Prostate gland (tissue), 2 donors: ENCODE data around the gene PDCD10. TPM values are rescaled to one million over a fixed set of nuclear protein-coding genes. Genes with fewer than 3 reads are reported as not detected.

ENCODE experiments used
- DNase-seq: peaks from one replicate; pipeline ENCODE4 v3.0.0-alpha.2; 2019; ENCODE audit warnings: low spot score
- H3K27ac ChIP-seq, 2 donors: fragments of 200-600 bp; sonication (generic); 2 replicates each; pipeline ENCODE4 v1.5.1; 2017 to 2019
- H3K27me3 ChIP-seq: fragments of 200-600 bp; sonication (generic); replicated peaks from 2 replicates; pipeline ENCODE4 v1.5.1; 2019; ENCODE audit not compliant: insufficient read depth
- H3K36me3 ChIP-seq, 2 donors: fragments of 200-600 bp; sonication (generic); 1 replicate in 1 of 2; 2 replicates in 1 of 2; pipeline versions ENCODE4 v1.5.1 to v1.8.1; 2017 to 2019
- H3K4me1 ChIP-seq: fragments of 200-600 bp; sonication (generic); replicated peaks from 2 replicates; pipeline ENCODE4 v1.5.1; 2019
- H3K4me3 ChIP-seq, 2 donors: fragments of 200-600 bp; sonication (generic); 2 replicates each; pipeline ENCODE4 v1.5.1; 2017 to 2019
- H3K9me3 ChIP-seq: fragments of 200-600 bp; sonication (generic); 2 replicates; pipeline ENCODE4 v1.5.1; 2017
- POLR2A ChIP-seq: fragments of 450-650 bp; IDR thresholded peaks from one replicate; pipeline ENCODE4 v1.6.1; 2016; ENCODE audit warnings: antibody characterized with exemption, mild to moderate bottlenecking
- POLR2AphosphoS5 ChIP-seq: sonication (generic); formaldehyde crosslinking; IDR thresholded peaks from one replicate; pipeline ENCODE4 v1.6.1; 2017; ENCODE audit warnings: antibody characterized with exemption
- WGBS: methylation state at CpG from one replicate; pipeline ENCODE4 v1.1.5; 2018; 5-methylcytosine and 5-hydroxymethylcytosine counted together
- intact Hi-C: fragments of 100-400 bp; cut with DNase I; formaldehyde crosslinking; loops from one replicate; pipeline ENCODE4 v1.14.2; 2022
- total RNA-seq, 2 donors: library from RNA; depleted of rRNA; stranded (reverse); fragments of >200 nt; gene quantifications; one replicate each; pipeline ENCODE4 v1.1.0, GENCODE V29; 2016
- TF ChIP-seq, protein P1 (sequence below), 4 experiments: fragments of 200-600 bp in 2 of 4; fragments of 450-650 bp in 2 of 4; sonication (generic) in 2 of 4; IDR thresholded peaks; 1 replicate in 3 of 4; 2 replicates in 1 of 4; pipeline ENCODE4 v1.5.1; 2016 to 2019; ENCODE audit warnings: antibody characterized with exemption in 4 of 4, mild to moderate bottlenecking in 2 of 4, moderate library complexity in 2 of 4

The PDCD10 gene
- total RNA-seq: 10 to 100 TPM; 50.3 to 58.1 TPM

DNA sequence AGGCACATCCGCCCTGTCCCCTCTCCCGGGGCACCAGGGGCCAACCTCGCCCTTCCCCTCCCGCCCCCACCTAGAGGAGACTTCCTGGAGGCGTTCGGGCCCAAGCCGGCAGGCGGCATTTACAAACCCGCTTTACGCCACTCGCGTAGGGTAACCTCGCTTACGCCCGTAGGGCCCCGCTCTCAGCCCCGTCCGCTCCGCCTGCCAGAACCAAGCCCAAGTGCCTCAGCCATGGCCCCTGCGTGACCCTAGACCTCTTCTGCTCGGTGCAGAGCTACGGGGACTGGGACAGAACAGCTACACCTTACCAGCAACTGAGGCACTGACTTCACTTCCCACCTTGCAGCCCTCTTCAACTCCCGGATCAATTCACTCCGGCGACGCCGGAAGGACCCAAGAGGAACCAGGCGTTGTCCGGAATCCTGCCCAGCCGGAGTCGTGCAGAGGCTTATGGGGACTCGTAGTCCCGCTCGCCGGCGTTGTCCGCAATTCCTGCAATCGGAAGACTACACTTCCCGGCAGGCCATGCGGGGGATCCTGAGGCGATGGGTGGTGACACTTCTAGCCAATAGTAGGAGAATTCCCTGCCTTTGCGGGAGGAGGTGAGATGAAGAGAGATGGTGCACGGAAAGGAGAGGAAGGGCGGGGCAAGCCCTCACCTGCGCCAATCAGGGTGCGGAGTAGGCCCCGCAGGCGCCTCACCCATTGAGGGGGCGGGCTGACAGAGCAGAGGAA is at the start of gene PDCD10:
Gene PDCD10 (minus strand): TSS at position 395 of the 735 bp plus-strand sequence. CDS start 14,735 bp downstream, outside the sequence.
- no peaks in the 10 kb centered on the region for H3K9me3 ChIP-seq
- peak; percentile 75 for TF ChIP-seq POLR2A
- peak; percentile 97 for TF ChIP-seq POLR2AphosphoS5
- TF ChIP-seq, protein P1, sequence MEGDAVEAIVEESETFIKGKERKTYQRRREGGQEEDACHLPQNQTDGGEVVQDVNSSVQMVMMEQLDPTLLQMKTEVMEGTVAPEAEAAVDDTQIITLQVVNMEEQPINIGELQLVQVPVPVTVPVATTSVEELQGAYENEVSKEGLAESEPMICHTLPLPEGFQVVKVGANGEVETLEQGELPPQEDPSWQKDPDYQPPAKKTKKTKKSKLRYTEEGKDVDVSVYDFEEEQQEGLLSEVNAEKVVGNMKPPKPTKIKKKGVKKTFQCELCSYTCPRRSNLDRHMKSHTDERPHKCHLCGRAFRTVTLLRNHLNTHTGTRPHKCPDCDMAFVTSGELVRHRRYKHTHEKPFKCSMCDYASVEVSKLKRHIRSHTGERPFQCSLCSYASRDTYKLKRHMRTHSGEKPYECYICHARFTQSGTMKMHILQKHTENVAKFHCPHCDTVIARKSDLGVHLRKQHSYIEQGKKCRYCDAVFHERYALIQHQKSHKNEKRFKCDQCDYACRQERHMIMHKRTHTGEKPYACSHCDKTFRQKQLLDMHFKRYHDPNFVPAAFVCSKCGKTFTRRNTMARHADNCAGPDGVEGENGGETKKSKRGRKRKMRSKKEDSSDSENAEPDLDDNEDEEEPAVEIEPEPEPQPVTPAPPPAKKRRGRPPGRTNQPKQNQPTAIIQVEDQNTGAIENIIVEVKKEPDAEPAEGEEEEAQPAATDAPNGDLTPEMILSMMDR (IDR thresholded peaks at IDR 0.05): no peak
- under 1% methylated on average over 48 of the region's 49 CpGs for WGBS
- H3K27me3 ChIP-seq: no peaks in the 10 kb centered on the region
- H3K4me3 ChIP-seq: peak within 1 kb of the TSS; percentile 54 to 66
- H3K36me3 ChIP-seq: no peaks in the 10 kb centered on the region
- peak; percentile 99 for DNase-seq
- peak within 1 kb of the TSS; percentile 77 to 82 for H3K27ac ChIP-seq
- intact Hi-C loops: no loop called here
- H3K4me1 ChIP-seq: no peaks in the 10 kb centered on the region

DNA sequence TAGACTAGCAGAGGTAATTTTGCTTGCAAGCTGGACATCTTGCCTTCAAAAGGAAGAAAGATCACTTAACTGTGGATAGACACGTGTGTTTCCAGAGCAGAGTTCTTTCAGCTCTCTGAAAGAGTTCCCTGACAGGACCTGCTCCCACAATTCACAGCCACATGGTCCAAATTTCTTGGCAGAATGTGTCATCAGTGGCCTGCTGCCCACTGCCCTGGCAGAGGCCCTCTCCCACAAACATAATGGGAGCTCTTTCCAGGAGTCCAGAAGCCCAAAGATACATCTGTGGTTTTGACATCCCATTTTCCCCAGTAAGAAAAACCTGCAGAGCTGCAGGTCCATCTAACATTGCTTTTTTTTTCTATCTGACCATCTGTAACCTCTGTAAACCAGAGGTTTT is 49.1 kb upstream of the PDCD10 start:
- Histone ChIP-seq H3K36me3 (no peaks in the 10 kb centered on the region), H3K4me3 (no peak overlapping the region), H3K27me3 (no peaks in the 10 kb centered on the region), H3K27ac (no peak overlapping the region), H3K9me3 (no peaks in the 10 kb centered on the region), H3K4me1 (no peaks in the 10 kb centered on the region)
- DNase-seq: no peak
- TF ChIP-seq POLR2AphosphoS5: no peak
- no peak for TF ChIP-seq POLR2A
- intact Hi-C loops: no loop called here
- WGBS: 48% methylated on average over 1 of the region's 1 CpG

DNA sequence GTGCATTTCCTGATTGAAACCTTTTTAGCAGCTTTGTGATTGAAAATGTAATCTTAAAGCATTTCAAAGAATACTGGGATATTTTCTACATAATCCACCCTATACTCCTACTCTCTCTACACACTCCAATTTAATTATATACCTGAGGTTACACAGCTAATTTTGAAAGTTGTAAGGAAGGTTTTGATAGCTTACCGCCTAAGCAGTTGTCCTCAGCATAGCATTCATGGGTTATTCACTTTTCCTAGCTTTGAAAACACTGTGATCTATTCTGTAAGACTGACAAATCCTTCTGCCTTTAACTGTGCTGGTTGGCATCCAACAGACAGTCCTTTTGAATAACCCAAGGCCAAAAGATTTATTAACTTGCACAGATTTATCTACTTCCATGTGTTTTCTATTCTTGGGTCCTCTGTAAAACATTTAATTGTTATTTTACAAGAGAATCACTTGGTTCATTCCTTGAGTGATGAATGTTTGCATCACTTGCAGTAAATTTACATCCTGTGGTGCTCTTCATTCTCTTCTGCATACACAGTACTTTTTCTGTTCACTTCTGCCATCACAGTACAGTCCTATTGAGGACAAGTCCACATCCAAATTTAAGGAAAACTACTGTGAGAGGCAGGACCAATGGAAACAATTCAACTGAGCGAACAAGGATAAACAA is 45.7 kb upstream of the PDCD10 start:
- H3K36me3 ChIP-seq: no peaks in the 10 kb centered on the region
- TF ChIP-seq POLR2A: no peak
- TF ChIP-seq, protein P1 (IDR thresholded peaks at IDR 0.05): no peak
- TF ChIP-seq POLR2AphosphoS5: no peak
- 53% methylated on average over 2 of the region's 2 CpGs for WGBS

DNA sequence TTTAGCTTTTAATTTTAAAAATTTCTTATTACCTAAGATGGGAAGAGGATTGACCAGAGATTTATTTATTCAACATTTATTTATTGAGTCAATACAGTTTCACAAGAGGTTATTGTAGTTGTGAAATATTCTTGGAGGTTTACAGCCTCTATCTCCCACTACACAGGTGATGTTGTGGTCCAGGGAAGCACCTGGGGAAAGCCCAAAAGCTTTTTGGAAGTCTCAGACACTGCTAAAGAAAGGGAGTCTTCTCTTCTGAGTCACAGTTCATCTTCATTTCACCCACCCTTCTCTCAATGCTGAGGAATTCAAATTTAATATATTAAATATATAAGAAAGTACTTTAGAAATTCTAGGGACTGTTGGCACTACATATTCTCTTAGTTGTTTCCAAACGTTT is 42.7 kb upstream of the PDCD10 start:
- H3K27ac ChIP-seq: no peak overlapping the region
- no peaks in the 10 kb centered on the region for H3K4me1 ChIP-seq
- no peaks in the 10 kb centered on the region for H3K27me3 ChIP-seq
- intact Hi-C loops: no loop called here
- no peak for DNase-seq
- H3K4me3 ChIP-seq: no peak overlapping the region
- 73% methylated on average over 1 of the region's 1 CpG for WGBS
- TF ChIP-seq, protein P1 (IDR thresholded peaks at IDR 0.05): no peak
- no peak for TF ChIP-seq POLR2AphosphoS5
- no peaks in the 10 kb centered on the region for H3K9me3 ChIP-seq
- H3K36me3 ChIP-seq: no peaks in the 10 kb centered on the region

More for the DNA sequence above, 45.7 kb upstream of the PDCD10 start:
- Histone ChIP-seq H3K4me1 (no peaks in the 10 kb centered on the region), H3K4me3 (no peak overlapping the region), H3K27ac (no peak overlapping the region), H3K9me3 (no peaks in the 10 kb centered on the region), H3K27me3 (no peaks in the 10 kb centered on the region)
- intact Hi-C loops: no loop called here
- DNase-seq: no peak

DNA sequence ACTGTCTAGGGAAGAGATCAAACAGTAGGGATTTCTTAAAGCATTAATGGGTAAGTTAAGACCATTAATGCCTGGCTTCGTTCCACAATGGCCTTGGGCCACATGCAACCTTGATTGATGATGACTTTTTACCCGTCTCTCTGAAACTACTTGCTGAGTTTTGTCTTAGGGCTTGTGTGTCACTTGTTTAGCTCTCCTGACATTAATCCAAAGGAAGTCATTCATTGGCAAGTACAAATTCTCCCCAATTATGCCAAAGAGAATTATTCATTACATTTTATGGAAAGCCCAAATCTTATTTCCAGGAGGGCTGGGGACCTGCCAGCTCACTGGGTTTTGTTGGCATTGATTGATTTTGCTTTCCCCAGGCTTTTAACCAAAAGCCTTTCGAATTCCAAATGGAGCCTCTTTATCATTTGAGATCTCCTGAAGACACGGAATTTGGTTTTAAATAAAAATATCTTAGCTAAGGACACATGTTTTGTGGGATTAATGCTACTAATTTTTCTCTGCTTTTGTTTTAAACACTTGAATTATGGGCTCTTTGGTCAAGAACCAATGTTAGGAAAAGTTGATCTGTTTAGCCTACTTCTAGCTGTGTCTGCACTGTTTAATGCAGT is 41.5 kb upstream of the PDCD10 start:
- DNase-seq: no peak
- H3K4me3 ChIP-seq: no peak overlapping the region
- H3K9me3 ChIP-seq: no peaks in the 10 kb centered on the region
- intact Hi-C loops: no loop called here
- TF ChIP-seq, protein P1 (IDR thresholded peaks at IDR 0.05): no peak
- TF ChIP-seq POLR2AphosphoS5 (no peak), POLR2A (no peak)
- no peaks in the 10 kb centered on the region for H3K27me3 ChIP-seq
- 21% methylated on average over 4 of the region's 4 CpGs for WGBS
- H3K36me3 ChIP-seq: no peaks in the 10 kb centered on the region
- no peaks in the 10 kb centered on the region for H3K4me1 ChIP-seq
- H3K27ac ChIP-seq: no peak overlapping the region
